ENCODE results near the gene DCP2.
"Not testable (repeated sequence)": the region's sequence is repeated elsewhere in the genome, so short reads cannot be mapped to it uniquely, and the experiment has no call there.

DCP2 gene
- 187 to 229 reads per million in 2 donors for total RNA-seq

GRCh38 chr5:112976432-112977309, at the start of gene DCP2:
DCP2 (plus strand) TSS chr5:112976798; CDS start chr5:112976934, 136 bp downstream.
- DNase-seq, result peak; percentile 87

GRCh38 chr5:112929336-112930081, 47.1 kb upstream of the DCP2 start:
- no peak for DNase-seq

- DNase-seq, result no peak
Measured at GRCh38 chr5:112930082-112930344, 46.6 kb upstream of the DCP2 start.

- DNase-seq, result no peak
Measured at GRCh38 chr5:112931473-112931872, 45.1 kb upstream of the DCP2 start.

GRCh38 chr5:112933105-112933504, 43.5 kb upstream of the DCP2 start:
- DNase-seq, result no peak

GRCh38 chr5:112933651-112934365, 42.8 kb upstream of the DCP2 start:
- no peak for DNase-seq

- no peak for DNase-seq
Measured at GRCh38 chr5:112934366-112934663, 42.3 kb upstream of the DCP2 start.

- no peak for DNase-seq
Measured at GRCh38 chr5:112935675-112936074, 40.9 kb upstream of the DCP2 start.

GRCh38 chr5:112938286-112938685, 38.3 kb upstream of the DCP2 start:
- no peak for DNase-seq

GRCh38 chr5:112940670-112941069, 35.9 kb upstream of the DCP2 start:
- DNase-seq, result no peak

GRCh38 chr5:112948458-112948857, 28.1 kb upstream of the DCP2 start:
- DNase-seq, result no peak

- DNase-seq, result no peak
Measured at GRCh38 chr5:112951124-112951702, 25.4 kb upstream of the DCP2 start.

- no peak for DNase-seq
Measured at GRCh38 chr5:112956606-112957005, 20.0 kb upstream of the DCP2 start.

GRCh38 chr5:112957036-112957808, 19.4 kb upstream of the DCP2 start:
- DNase-seq, result no peak

- DNase-seq, result no peak
Measured at GRCh38 chr5:112958093-112959088, 18.2 kb upstream of the DCP2 start.

GRCh38 chr5:112959872-112960271, 16.7 kb upstream of the DCP2 start:
- not testable (repeated sequence) for DNase-seq

- DNase-seq, result no peak
Measured at GRCh38 chr5:112960315-112960714, 16.3 kb upstream of the DCP2 start.

- no peak for DNase-seq
Measured at GRCh38 chr5:112960863-112961504, 15.6 kb upstream of the DCP2 start.

- DNase-seq, result not testable (repeated sequence)
Measured at GRCh38 chr5:112963374-112963733, 13.2 kb upstream of the DCP2 start.

- DNase-seq, result no peak
Measured at GRCh38 chr5:112965733-112966306, 10.8 kb upstream of the DCP2 start.
